T-cell (primary cell): ENCODE measurements around the gene GUCY2D. TPM values are rescaled to one million over a fixed set of nuclear protein-coding genes. Genes with fewer than 3 reads are reported as not detected.

Experiments
- ATAC-seq, 4 experiments: fragments of 200-7000 bp in 3 of 4; fragments of 150-1000 bp in 1 of 4; cut with Tn5 transposase; replicated peaks in 1 of 4; 1 replicate in 3 of 4; 2 replicates in 1 of 4; pipeline ENCODE4 v1.10.0; 2021; ENCODE audit warnings: moderate library complexity in 3 of 4, mild to moderate bottlenecking in 2 of 4, moderate number of reproducible peaks in 1 of 4
- CTCF ChIA-PET, 2 donors: fragments of 300-600 bp; sonication (Branson Sonifier 250); formaldehyde crosslinking; loops; one replicate each; lab custom pipeline; 2022; ENCODE audit warnings: antibody characterized with exemption in 2 of 2; lab: Charles Lee
- POLR2A ChIA-PET, 2 donors: fragments of 300-600 bp; sonication (Branson Sonifier 250); formaldehyde crosslinking; loops; one replicate each; lab custom pipeline; 2022; ENCODE audit warnings: antibody characterized with exemption in 2 of 2; lab: Charles Lee
- DNase-seq, 35 experiments: peaks; one replicate each; pipeline versions ENCODE4 v3.0.0 to v3.0.0-alpha.2; 2013 to 2023
- H3K27ac ChIP-seq: one replicate; pipeline ENCODE4 v1.5.1; 2013; ENCODE audit warnings: low read length
- H3K27me3 ChIP-seq, 2 experiments: replicated peaks in 1 of 2; 1 replicate in 1 of 2; 2 replicates in 1 of 2; pipeline versions ENCODE4 v1.6.1 to v1.7.0; 2013; ENCODE audit warnings: low read length in 1 of 2, mixed read lengths in 1 of 2; ENCODE audit not compliant: control insufficient read depth in 2 of 2, insufficient read depth in 2 of 2; ENCODE audit errors: extremely low read depth in 1 of 2
- H3K36me3 ChIP-seq, 2 donors: 1 replicate in 1 of 2; 2 replicates in 1 of 2; pipeline versions ENCODE4 v1.6.1 to v1.7.0; 2013; ENCODE audit warnings: low read length in 1 of 2; ENCODE audit not compliant: control insufficient read depth in 2 of 2, insufficient read depth in 1 of 2; ENCODE audit errors: extremely low read depth in 1 of 2
- H3K4me1 ChIP-seq, 2 experiments: 1 replicate in 1 of 2; 2 replicates in 1 of 2; pipeline versions ENCODE4 v1.6.1 to v1.7.0; 2013; ENCODE audit warnings: low read length in 2 of 2, mixed read lengths in 1 of 2; ENCODE audit not compliant: insufficient read depth in 2 of 2, control insufficient read depth in 1 of 2; ENCODE audit errors: extremely low read depth in 1 of 2
- H3K4me3 ChIP-seq, 2 donors: 1 replicate in 1 of 2; 2 replicates in 1 of 2; pipeline versions ENCODE4 v1.5.1 to v1.7.0; 2013; ENCODE audit warnings: mild to moderate bottlenecking in 2 of 2, low read length in 1 of 2, moderate library complexity in 1 of 2; ENCODE audit not compliant: control insufficient read depth in 1 of 2; ENCODE audit errors: extremely low read depth in 1 of 2
- H3K9me3 ChIP-seq: 2 replicates; pipeline ENCODE4 v1.7.0; 2013
- H3K27ac Mint-ChIP-seq, 2 donors: one replicate each; pipeline ENCODE4 v1.8.0; 2020 to 2021; ENCODE audit warnings: mild to moderate bottlenecking in 2 of 2, mixed read lengths in 2 of 2
- H3K27me3 Mint-ChIP-seq, 2 donors: one replicate each; pipeline ENCODE4 v1.8.0; 2021 to 2022; ENCODE audit warnings: mixed read lengths in 2 of 2
- H3K36me3 Mint-ChIP-seq: one replicate; pipeline ENCODE4 v1.8.0; 2021; ENCODE audit warnings: mixed read lengths
- H3K4me1 Mint-ChIP-seq, 3 donors: one replicate each; pipeline ENCODE4 v1.8.0; 2020 to 2022; ENCODE audit warnings: mixed read lengths in 3 of 3, mild to moderate bottlenecking in 1 of 3
- H3K4me3 Mint-ChIP-seq, 3 donors: one replicate each; pipeline ENCODE4 v1.8.0; 2020 to 2022; ENCODE audit warnings: mild to moderate bottlenecking in 3 of 3, mixed read lengths in 3 of 3, moderate library complexity in 3 of 3
- H3K9me3 Mint-ChIP-seq, 3 donors: one replicate each; pipeline ENCODE4 v1.8.0; 2020 to 2022; ENCODE audit warnings: mixed read lengths in 3 of 3
- WGBS: methylation state at CpG from one replicate; pipeline ENCODE4 v1.1.5; 2013; ENCODE audit warnings: missing lambda C conversion rate; ENCODE audit not compliant: insufficient coverage; 5-methylcytosine and 5-hydroxymethylcytosine counted together
- total RNA-seq, 35 experiments: library from RNA in 6 of 35; stranded (reverse) in 6 of 35; fragments of 120-200 nt in 1 of 35; gene quantifications; one replicate each; pipeline versions ENCODE4 v1.2.1 to v1.2.4 and lab custom pipeline; 2013 to 2026

Gene GUCY2D
- total RNA-seq, 5 donors from 2014 or later (not counting 1 experiment from before 2014, with no cell fraction given) = 0.06 TPM; not detected in 4

DNA sequence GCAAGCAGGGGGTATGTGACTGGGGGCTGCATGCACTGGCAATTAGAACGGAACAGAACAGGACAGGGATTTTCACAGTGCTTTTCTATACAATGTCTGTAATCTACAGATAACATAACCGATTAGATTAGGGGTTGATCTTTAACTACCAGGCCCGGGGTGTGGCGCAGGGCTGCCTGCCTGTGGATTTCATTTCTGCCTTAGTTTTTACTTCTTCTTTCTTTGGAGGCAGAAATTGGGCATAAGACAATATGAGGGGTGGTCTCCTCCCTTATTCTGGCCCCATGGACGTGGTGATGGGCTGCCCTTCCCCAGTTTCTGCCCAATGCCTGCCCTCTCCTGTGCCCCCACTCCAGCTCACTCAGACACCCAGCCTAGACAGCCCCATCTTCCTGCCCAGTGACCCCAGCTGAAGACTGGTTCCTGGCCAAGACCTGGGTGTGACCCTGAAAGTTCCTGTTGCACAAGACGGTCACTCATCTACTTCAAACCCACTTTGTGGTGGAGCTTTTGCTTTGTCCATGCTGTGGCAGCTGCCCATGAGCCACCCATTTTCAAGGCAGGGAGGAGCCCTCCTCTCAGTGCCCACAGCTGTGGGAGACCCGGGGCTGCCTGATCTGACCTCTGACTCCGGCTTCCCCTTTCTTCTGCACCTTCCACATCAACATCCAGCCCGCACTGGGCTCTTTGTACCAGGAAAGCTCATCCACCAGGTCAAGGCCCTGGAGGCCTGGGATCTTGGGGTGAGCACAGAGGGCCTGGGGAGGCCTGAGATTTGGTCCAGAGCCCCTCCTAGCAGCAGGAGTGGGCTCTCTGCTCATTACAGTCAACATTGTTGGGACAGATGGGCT lies 66.5 kb downstream of the GUCY2D start:
- peaks cover 27 to 39% of the 10 kb centered on the region in 2 donors for H3K27me3 Mint-ChIP-seq
- ChIA-PET POLR2A (no interaction called here), CTCF (interaction anchor here (0.6 to 1.7 kb wide), 6 partner anchors 8 to 286 kb away, joined by 3 to 7 read pairs (median 5); no protein-coding TSS in a partner anchor)
- H3K9me3 ChIP-seq = no peaks in the 10 kb centered on the region
- no peaks in the 10 kb centered on the region for H3K9me3 Mint-ChIP-seq
- WGBS = 57% methylated on average over 1 of the region's 9 CpGs
- no peak overlapping the region for H3K27ac Mint-ChIP-seq
- H3K4me3 ChIP-seq = no peak overlapping the region
- no peaks in the 10 kb centered on the region for H3K36me3 ChIP-seq
- peaks cover 4 to 21% of the 10 kb centered on the region in 2 experiments for H3K4me1 ChIP-seq
- H3K27me3 ChIP-seq = peaks cover 2 to 66% of the 10 kb centered on the region in 2 experiments
- peak in 4 of 35 experiments; percentile 17 to 45 (median 20) for DNase-seq
- H3K4me1 Mint-ChIP-seq = peaks cover 16 to 18% (median 16%) of the 10 kb centered on the region in 3 donors
- H3K27ac ChIP-seq = no peak overlapping the region
- ATAC-seq = no peak
- no peaks in the 10 kb centered on the region for H3K36me3 Mint-ChIP-seq
- no peak overlapping the region for H3K4me3 Mint-ChIP-seq

DNA sequence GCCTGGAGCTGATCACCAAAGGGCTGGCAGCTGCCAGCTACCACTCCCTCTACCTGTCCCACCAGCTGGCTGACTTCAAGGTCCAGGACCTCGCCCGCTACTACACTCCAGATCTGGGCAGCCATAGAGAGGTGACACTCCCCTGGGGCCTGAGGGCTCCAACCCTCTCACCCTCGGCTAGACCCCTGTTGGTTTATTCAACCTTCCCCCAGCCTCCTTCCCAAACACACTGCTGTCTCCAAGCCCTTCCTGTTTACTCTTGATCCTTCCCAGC lies 67.1 kb downstream of the GUCY2D start:
- Mint-ChIP-seq H3K9me3 (no peaks in the 10 kb centered on the region), H3K4me3 (no peak overlapping the region), H3K4me1 (peaks cover 19 to 23% (median 21%) of the 10 kb centered on the region in 3 donors), H3K36me3 (no peaks in the 10 kb centered on the region), H3K27ac (no peak overlapping the region), H3K27me3 (peaks cover 33 to 40% of the 10 kb centered on the region in 2 donors)
- no peaks in the 10 kb centered on the region for H3K9me3 ChIP-seq
- no peak for ATAC-seq
- 80% methylated on average over 3 of the region's 3 CpGs for WGBS
- H3K27me3 ChIP-seq = peaks cover 3 to 66% of the 10 kb centered on the region in 2 experiments
- no peak for DNase-seq
- no peak overlapping the region for H3K4me3 ChIP-seq
- ChIA-PET POLR2A (no interaction called here), CTCF (interaction anchor here (0.9 to 1.7 kb wide), 4 partner anchors 9 to 170 kb away, joined by 3 to 7 read pairs (median 5); no protein-coding TSS in a partner anchor)
- H3K27ac ChIP-seq = no peak overlapping the region
- peaks cover 4 to 26% of the 10 kb centered on the region in 2 experiments for H3K4me1 ChIP-seq
- H3K36me3 ChIP-seq = no peaks in the 10 kb centered on the region

Other genes with a start within 250 kb of the GUCY2D start
- 100 to 1,000 TPM in 3 of 5 donors, 10 to 100 TPM in 2; 87.3 to 180 (median 108) TPM for gene KDM6B, start 168.4 kb upstream of the GUCY2D start, total RNA-seq
- gene TMEM88, start 147.5 kb upstream of the GUCY2D start, total RNA-seq = 10 to 100 TPM in 2 of 5 donors, 1 to 10 TPM in 3; 5.8 to 27.1 (median 8.4) TPM
- gene NAA38, start 145.1 kb upstream of the GUCY2D start, total RNA-seq = 10 to 100 TPM; 15.8 to 40.6 (median 33.6) TPM
- gene CYB5D1, start 144.6 kb upstream of the GUCY2D start, total RNA-seq = 10 to 100 TPM in 2 of 5 donors, 1 to 10 TPM in 3; 5.5 to 12.4 (median 8.4) TPM
- 100 to 1,000 TPM; 250 to 331 (median 274) TPM for gene CHD3, start 113.8 kb upstream of the GUCY2D start, total RNA-seq
- gene RNF227, start 86.3 kb upstream of the GUCY2D start, total RNA-seq = 1 to 10 TPM; 2.9 to 7.3 (median 5.2) TPM
- gene KCNAB3, start 72.8 kb upstream of the GUCY2D start, total RNA-seq = 10 to 100 TPM; 10.0 to 18.1 (median 14.5) TPM
- 100 to 1,000 TPM in 3 of 5 donors, 10 to 100 TPM in 2; 95.4 to 138 (median 113) TPM for gene TRAPPC1, start 70.7 kb upstream of the GUCY2D start, total RNA-seq
- 10 to 100 TPM; 28.9 to 34.9 (median 32.9) TPM for gene CNTROB, start 70.4 kb upstream of the GUCY2D start, total RNA-seq
- under 1 TPM in 3 of 5 donors, not detected in 2; 0.10 to 0.20 (median 0.13) TPM for gene ALOX15B, start 36.4 kb downstream of the GUCY2D start, total RNA-seq
- 1 to 10 TPM in 1 of 5 donors, under 1 TPM in 3, not detected in 1; 0.63 to 1.1 (median 0.81) TPM for gene ALOX12B, start 85.1 kb downstream of the GUCY2D start, total RNA-seq
- gene ALOXE3, start 115.9 kb downstream of the GUCY2D start, total RNA-seq = 1 to 10 TPM in 1 of 5 donors, under 1 TPM in 3, not detected in 1; 0.13 to 1.2 (median 0.19) TPM
- 1 to 10 TPM in 1 of 5 donors, under 1 TPM in 2, not detected in 2; 0.16 to 1.6 (median 0.23) TPM for gene HES7, start 121.5 kb downstream of the GUCY2D start, total RNA-seq
- 1,000 to 10,000 TPM in 2 of 5 donors, 10 to 100 TPM in 3; 62.6 to 1,675 (median 82.4) TPM for gene PER1, start 149.8 kb downstream of the GUCY2D start, total RNA-seq
- 100 to 1,000 TPM; 160 to 243 (median 186) TPM for gene VAMP2, start 160.3 kb downstream of the GUCY2D start, total RNA-seq
- gene TMEM107, start 173.8 kb downstream of the GUCY2D start, total RNA-seq = 10 to 100 TPM; 23.4 to 28.9 (median 25.0) TPM
- 10 to 100 TPM in 3 of 5 donors, 1 to 10 TPM in 2; 6.7 to 21.3 (median 17.2) TPM for gene BORCS6, start 187.6 kb downstream of the GUCY2D start, total RNA-seq
- 1 to 10 TPM; 1.0 to 2.7 (median 1.7) TPM for gene AURKB, start 208.0 kb downstream of the GUCY2D start, total RNA-seq
- 100 to 1,000 TPM; 230 to 309 (median 269) TPM for gene CTC1, start 245.4 kb downstream of the GUCY2D start, total RNA-seq
- 10 to 100 TPM; 31.5 to 52.4 (median 37.8) TPM for gene PFAS, start 246.7 kb downstream of the GUCY2D start, total RNA-seq